ENCODE results near the gene FERMT3. TPM values are rescaled to one million over a fixed set of nuclear protein-coding genes. Genes with fewer than 3 reads are reported as not detected.

Gene FERMT3
- total and polyA plus RNA-seq, 2 of the 13 experiments (the other 11 are each of a cell fraction or from before 2014, with no cell fraction given): 0.29 TPM; not detected in 1

- TF ChIP-seq, protein P1, sequence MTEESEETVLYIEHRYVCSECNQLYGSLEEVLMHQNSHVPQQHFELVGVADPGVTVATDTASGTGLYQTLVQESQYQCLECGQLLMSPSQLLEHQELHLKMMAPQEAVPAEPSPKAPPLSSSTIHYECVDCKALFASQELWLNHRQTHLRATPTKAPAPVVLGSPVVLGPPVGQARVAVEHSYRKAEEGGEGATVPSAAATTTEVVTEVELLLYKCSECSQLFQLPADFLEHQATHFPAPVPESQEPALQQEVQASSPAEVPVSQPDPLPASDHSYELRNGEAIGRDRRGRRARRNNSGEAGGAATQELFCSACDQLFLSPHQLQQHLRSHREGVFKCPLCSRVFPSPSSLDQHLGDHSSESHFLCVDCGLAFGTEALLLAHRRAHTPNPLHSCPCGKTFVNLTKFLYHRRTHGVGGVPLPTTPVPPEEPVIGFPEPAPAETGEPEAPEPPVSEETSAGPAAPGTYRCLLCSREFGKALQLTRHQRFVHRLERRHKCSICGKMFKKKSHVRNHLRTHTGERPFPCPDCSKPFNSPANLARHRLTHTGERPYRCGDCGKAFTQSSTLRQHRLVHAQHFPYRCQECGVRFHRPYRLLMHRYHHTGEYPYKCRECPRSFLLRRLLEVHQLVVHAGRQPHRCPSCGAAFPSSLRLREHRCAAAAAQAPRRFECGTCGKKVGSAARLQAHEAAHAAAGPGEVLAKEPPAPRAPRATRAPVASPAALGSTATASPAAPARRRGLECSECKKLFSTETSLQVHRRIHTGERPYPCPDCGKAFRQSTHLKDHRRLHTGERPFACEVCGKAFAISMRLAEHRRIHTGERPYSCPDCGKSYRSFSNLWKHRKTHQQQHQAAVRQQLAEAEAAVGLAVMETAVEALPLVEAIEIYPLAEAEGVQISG (CRISPR knock-in tag; IDR thresholded peaks at IDR 0.05): peak; percentile 85; the same call in 1 of the 2 replicates
- TF ChIP-seq ZNF788 (CRISPR knock-in tag; IDR thresholded peaks at IDR 0.05; ENCODE audit: borderline replicate concordance) (no peak), ZNF772 (CRISPR knock-in tag; IDR thresholded peaks at IDR 0.05) (no peak), ZBTB37 (CRISPR knock-in tag; IDR thresholded peaks at IDR 0.05) (no peak), ZNF570 (CRISPR knock-in tag; IDR thresholded peaks at IDR 0.05; ENCODE audit: borderline replicate concordance) (no peak), ATF4 (CRISPR knock-in tag; IDR thresholded peaks at IDR 0.05) (no peak), ZNF446 (CRISPR knock-in tag; IDR thresholded peaks at IDR 0.05) (peak; percentile 27; the same call in 1 of the 2 replicates), ZNF720 (CRISPR knock-in tag; IDR thresholded peaks at IDR 0.05) (no peak), ZBTB8A (CRISPR knock-in tag; IDR thresholded peaks at IDR 0.05; ENCODE audit: borderline replicate concordance, low read depth) (no peak), DRAP1 (CRISPR knock-in tag; IDR thresholded peaks at IDR 0.05) (no peak; the same call in 1 of the 2 replicates)
- TF ChIP-seq, protein P2, sequence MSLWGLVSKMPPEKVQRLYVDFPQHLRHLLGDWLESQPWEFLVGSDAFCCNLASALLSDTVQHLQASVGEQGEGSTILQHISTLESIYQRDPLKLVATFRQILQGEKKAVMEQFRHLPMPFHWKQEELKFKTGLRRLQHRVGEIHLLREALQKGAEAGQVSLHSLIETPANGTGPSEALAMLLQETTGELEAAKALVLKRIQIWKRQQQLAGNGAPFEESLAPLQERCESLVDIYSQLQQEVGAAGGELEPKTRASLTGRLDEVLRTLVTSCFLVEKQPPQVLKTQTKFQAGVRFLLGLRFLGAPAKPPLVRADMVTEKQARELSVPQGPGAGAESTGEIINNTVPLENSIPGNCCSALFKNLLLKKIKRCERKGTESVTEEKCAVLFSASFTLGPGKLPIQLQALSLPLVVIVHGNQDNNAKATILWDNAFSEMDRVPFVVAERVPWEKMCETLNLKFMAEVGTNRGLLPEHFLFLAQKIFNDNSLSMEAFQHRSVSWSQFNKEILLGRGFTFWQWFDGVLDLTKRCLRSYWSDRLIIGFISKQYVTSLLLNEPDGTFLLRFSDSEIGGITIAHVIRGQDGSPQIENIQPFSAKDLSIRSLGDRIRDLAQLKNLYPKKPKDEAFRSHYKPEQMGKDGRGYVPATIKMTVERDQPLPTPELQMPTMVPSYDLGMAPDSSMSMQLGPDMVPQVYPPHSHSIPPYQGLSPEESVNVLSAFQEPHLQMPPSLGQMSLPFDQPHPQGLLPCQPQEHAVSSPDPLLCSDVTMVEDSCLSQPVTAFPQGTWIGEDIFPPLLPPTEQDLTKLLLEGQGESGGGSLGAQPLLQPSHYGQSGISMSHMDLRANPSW (CRISPR knock-in tag; IDR thresholded peaks at IDR 0.05; ENCODE audit: borderline replicate concordance): no peak; the same call in 1 of the 2 replicates
- TF ChIP-seq, protein P3, sequence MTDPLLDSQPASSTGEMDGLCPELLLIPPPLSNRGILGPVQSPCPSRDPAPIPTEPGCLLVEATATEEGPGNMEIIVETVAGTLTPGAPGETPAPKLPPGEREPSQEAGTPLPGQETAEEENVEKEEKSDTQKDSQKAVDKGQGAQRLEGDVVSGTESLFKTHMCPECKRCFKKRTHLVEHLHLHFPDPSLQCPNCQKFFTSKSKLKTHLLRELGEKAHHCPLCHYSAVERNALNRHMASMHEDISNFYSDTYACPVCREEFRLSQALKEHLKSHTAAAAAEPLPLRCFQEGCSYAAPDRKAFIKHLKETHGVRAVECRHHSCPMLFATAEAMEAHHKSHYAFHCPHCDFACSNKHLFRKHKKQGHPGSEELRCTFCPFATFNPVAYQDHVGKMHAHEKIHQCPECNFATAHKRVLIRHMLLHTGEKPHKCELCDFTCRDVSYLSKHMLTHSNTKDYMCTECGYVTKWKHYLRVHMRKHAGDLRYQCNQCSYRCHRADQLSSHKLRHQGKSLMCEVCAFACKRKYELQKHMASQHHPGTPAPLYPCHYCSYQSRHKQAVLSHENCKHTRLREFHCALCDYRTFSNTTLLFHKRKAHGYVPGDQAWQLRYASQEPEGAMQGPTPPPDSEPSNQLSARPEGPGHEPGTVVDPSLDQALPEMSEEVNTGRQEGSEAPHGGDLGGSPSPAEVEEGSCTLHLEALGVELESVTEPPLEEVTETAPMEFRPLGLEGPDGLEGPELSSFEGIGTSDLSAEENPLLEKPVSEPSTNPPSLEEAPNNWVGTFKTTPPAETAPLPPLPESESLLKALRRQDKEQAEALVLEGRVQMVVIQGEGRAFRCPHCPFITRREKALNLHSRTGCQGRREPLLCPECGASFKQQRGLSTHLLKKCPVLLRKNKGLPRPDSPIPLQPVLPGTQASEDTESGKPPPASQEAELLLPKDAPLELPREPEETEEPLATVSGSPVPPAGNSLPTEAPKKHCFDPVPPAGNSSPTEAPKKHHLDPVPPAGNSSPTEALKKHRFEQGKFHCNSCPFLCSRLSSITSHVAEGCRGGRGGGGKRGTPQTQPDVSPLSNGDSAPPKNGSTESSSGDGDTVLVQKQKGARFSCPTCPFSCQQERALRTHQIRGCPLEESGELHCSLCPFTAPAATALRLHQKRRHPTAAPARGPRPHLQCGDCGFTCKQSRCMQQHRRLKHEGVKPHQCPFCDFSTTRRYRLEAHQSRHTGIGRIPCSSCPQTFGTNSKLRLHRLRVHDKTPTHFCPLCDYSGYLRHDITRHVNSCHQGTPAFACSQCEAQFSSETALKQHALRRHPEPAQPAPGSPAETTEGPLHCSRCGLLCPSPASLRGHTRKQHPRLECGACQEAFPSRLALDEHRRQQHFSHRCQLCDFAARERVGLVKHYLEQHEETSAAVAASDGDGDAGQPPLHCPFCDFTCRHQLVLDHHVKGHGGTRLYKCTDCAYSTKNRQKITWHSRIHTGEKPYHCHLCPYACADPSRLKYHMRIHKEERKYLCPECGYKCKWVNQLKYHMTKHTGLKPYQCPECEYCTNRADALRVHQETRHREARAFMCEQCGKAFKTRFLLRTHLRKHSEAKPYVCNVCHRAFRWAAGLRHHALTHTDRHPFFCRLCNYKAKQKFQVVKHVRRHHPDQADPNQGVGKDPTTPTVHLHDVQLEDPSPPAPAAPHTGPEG (CRISPR knock-in tag; IDR thresholded peaks at IDR 0.05): peak; percentile 91
Observed at GRCh38 chr11:64165842-64166635, 40.5 kb upstream of the FERMT3 start, which contains the start of gene MACROD1 (continued).
